HEK293T (cell line): ENCODE data around the gene ING5.

Experiments
- BHLHE40 ChIP-seq: fragments of 450-650 bp; IDR thresholded peaks from 2 replicates; pipeline ENCODE4 v1.6.1; 2016; ENCODE audit warnings: mild to moderate bottlenecking, moderate library complexity, borderline replicate concordance
- L3MBTL2 ChIP-seq: fragments of 450-650 bp; conservative IDR thresholded peaks from 2 replicates; pipeline ENCODE4 v1.6.1; 2016; ENCODE audit warnings: mild to moderate bottlenecking
- SUZ12 ChIP-seq: fragments of 450-650 bp; IDR thresholded peaks from 2 replicates; pipeline ENCODE4 v1.6.1; 2016; ENCODE audit warnings: mild to moderate bottlenecking
- TARDBP ChIP-seq: fragments of 450-650 bp; IDR thresholded peaks from 2 replicates; pipeline ENCODE4 v1.6.1; 2016

GRCh38 chr2:241724259-241724974 lies 22.6 kb downstream of the ING5 start:
- TF ChIP-seq SUZ12 (no peak), TARDBP (no peak), BHLHE40 (no peak), L3MBTL2 (no peak)
